Retina (tissue), 1 donor: ENCODE measurements around the gene USP40.
A peak's percentile ranks its signal among the peaks of the same experiment; 100 is the strongest.

ENCODE experiments used
- DNase-seq: peaks from one replicate; pipeline ENCODE4 v3.0.0-alpha.2; 2016

USP40 gene

GRCh38 chr2:233458031-233458610 is 108.5 kb downstream of the USP40 start:
- no peak for DNase-seq

GRCh38 chr2:233457356-233457755 is 109.2 kb downstream of the USP40 start:
- no peak for DNase-seq

- no peak for DNase-seq
These were observed 109.6 kb downstream of the USP40 start for GRCh38 chr2:233456934-233457333.

DNA sequence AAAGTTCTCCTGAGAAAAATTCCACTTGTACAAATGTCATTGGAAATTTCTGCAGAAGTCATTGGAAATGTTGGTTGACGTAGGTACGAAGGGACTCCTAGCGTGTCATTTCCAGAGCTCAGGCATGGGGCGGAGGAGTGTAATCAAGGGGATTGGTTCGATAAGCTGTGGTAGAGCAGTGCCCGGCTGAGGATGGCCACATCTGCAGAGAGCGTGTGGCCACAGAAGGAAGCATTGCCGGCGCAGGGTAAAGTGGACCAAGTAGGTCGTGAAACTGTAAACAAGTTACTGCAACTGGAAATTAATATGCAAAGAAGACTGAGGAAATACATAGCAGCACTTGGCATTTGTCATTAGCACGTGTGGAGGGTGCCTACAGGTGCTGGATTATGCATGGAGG is 110.5 kb downstream of the USP40 start:
- no peak for DNase-seq

DNA sequence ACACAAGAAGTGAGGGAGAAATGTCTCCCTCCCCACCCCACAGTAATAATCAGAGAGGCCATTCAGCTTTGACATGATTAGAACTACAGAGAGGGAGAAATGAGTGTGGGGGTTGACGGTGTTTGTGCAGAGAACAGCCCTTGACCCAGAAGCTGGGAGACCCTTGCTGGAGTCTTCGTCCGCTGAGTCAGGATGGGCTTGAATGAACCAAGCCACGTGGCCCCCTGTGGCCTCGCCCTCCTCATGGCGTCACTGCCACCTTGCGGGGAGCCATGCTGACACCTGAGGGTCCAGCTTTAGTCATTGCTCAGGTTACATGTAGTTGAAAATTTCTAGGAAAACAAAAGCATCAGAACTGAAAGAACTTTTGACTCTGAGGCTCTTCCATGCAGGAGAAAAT is 111.1 kb downstream of the USP40 start:
- DNase-seq: no peak

DNA sequence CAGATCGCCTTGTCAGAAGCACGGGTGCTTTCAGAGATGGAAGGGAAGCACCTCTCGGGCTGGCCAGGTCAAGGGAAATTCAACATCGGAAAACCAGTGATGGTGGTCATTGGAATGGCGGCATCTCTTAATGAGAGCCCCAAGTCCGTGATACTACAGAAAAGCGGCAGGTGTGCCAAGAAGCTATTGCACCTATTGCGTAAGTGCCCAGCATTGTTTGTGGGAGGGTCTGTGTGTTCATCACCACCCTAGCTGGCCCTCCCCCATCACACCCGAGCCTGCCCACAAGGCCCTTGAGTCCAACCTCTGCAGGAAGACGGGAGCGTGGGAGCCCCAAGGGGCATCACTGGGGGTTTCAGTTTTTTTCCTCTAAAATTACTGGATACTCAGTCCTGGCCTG is 111.6 kb downstream of the USP40 start:
- DNase-seq: no peak

GRCh38 chr2:233453916-233454315 is 112.7 kb downstream of the USP40 start:
- no peak for DNase-seq

GRCh38 chr2:233453111-233453915 is 113.3 kb downstream of the USP40 start:
- DNase-seq: no peak

DNA sequence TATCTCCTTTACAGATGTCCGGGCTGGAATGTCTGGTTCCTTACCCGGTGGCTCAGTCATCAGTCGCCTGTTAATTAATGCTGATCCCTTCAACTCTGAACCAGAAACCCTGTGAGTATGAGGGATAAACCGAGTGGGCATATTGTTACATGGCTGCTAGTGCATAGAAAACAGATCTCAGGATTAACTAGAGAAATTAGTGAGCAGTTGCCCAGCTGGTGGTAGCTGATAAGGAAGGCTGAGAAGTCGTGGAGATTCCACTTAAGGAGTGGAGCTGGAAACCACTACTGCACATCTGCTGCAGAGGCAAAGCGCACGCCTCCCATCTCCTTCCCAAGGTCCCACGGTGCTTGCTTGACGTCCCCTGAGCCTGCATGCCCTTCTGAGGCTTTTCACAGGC is 114.6 kb downstream of the USP40 start:
- DNase-seq: no peak

GRCh38 chr2:233450864-233451575 is 115.6 kb downstream of the USP40 start:
- no peak for DNase-seq

GRCh38 chr2:233449921-233450863 is 116.4 kb downstream of the USP40 start:
- DNase-seq: no peak

GRCh38 chr2:233449081-233449901 is 117.3 kb downstream of the USP40 start:
- peak; percentile 79 for DNase-seq

GRCh38 chr2:233448575-233448974 is 118.0 kb downstream of the USP40 start:
- DNase-seq: no peak

DNA sequence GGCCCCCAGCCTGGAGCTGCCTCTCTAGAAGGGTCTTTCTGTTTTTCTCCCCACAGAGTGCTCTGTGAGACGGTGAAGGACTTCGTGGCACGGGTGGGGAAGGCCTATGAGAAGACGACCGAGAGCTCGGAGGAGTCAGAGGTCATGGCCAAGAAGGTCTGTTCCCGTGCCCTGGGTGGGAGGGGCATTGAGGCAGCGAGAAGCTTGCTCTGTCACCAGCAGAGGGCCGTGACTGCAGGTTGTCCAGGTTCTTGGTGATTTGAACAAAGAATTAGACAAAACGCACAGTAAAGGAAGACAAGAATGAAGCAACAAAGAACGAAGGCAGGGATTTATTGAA is 118.4 kb downstream of the USP40 start:
- no peak for DNase-seq

DNA sequence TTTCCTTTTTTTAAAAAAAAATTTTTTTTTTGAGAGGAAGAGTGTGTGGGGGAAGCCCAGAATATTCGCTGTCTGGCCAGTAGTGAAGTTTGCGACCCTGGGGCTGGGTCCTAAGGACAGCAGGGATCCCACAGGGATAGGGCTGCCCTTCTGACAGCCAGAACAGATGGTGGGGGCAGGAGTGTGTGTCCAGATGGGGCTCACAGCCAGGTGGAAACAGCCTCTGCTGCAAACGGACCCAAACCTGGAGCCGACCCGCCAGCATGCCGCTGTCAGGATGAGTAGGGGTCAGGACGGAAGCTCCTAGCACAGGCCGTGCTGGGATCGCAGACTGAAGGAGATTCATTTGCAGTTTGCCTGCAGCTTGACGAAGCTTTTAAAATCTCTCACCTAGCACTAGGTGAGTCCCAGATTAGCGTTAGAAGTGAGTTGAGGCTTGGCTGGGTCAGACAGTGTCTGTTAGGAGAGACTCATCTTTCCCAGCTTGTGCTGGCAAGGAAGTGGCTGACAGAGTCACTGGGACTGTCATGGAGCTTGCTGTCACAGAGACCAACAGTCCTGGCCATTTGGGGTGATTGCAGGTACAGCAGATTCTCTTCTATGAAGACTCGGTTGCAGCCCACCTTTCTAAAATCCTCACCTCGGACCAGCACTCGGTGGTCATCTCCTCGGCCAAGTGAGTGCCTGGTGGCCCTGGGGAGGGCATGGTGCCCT is 118.9 kb downstream of the USP40 start:
- no peak for DNase-seq

DNA sequence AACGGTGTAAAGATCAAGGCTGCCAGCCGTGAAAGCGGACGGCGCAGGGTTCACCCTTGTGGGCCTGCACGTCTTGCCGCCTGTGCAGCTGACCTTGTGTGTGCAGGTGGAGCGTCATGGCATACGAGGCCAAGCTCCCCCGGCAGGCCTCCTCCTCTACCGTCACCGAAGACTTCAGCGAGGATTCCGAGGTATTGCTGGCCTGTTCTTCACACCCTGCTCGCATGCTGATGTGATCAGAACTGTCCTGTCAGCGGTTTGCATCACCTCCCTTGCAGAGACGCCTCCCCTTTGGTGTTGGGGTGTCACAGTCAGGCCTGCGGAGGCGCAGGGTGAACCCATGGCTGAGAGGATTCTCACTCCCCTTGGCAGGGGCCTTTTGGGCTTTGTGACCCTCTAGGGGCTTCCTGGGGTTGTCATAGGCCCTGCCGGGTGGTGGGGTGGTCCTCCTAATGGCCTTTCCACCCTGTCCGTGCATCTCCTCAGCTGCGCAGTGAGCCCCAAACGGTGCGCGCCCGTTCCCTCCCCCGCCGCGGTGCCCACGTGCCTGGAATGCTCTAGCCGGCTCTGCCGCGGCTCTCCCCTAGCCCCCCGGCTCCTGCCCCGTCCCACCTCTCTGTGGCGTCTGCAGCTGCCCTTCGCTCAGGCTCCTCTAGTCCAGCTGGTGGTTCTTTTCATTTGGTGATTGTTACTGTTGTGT is 119.8 kb downstream of the USP40 start:
- DNase-seq: no peak

- no peak for DNase-seq
These were observed 120.5 kb downstream of the USP40 start for GRCh38 chr2:233446121-233446520.

DNA sequence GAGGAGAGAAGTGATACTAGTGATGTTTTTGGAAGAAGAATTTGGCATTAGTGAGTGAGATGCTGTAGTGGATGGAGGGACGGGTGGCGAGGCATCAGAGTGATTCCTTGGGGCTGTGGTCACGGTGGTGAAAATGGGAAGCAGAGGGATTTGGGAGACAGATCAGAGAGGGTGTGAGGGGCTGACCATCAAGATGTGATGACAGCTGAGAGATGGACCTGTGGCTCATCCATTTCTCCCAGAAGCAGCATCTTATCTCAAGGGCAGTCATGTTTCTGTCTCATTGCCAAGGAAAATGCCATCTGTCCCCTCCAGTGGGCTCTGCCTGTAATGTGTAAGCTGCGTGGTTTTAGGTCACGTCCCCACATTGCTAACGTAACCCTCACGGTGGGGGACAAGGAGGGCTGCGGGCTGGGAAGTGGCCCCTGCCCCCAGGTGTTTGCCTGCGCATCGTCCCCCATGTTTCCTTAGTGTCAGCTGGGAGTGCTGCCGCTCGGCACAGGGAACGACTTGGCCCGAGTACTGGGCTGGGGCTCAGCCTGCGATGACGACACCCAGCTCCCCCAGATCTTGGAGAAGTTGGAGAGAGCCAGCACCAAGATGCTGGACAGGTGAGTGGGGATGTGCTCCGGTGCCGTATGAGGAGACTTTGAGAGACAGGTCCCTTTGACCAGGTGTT is 121.3 kb downstream of the USP40 start:
- DNase-seq: no peak

- DNase-seq: no peak
These were observed 122.1 kb downstream of the USP40 start for GRCh38 chr2:233444501-233444900.

GRCh38 chr2:233443511-233444183 is 122.9 kb downstream of the USP40 start:
- peak; percentile 65 for DNase-seq
